Astrocyte (in vitro differentiated cells and primary cell): ENCODE results near the gene DOCK1. TPM values are rescaled to one million over a fixed set of nuclear protein-coding genes. Genes with fewer than 3 reads are reported as not detected.

Experiments used
- DNase-seq: peaks from one replicate; pipeline ENCODE4 v3.0.0-alpha.2; 2010; ENCODE audit warnings: low read depth
- FAIRE-seq: peaks from 2 replicates; lab custom pipeline; 2011; peaks lifted over from hg19 to GRCh38; lab: Jason Lieb, UNC
- H2AFZ ChIP-seq: 2 replicates; pipeline ENCODE4 v1.6.0; 2012; ENCODE audit warnings: low read depth, low read length, inconsistent platforms
- H3K27ac ChIP-seq: 2 replicates; pipeline ENCODE4 v1.5.1; 2011; ENCODE audit warnings: low read depth, low read length, inconsistent platforms
- H3K27me3 ChIP-seq: 2 replicates; pipeline ENCODE4 v1.6.0; 2011; ENCODE audit warnings: low read length, inconsistent platforms; ENCODE audit not compliant: insufficient read depth
- H3K36me3 ChIP-seq: 2 replicates; pipeline ENCODE4 v1.5.1; 2011; ENCODE audit warnings: low read length, inconsistent platforms; ENCODE audit not compliant: insufficient read depth
- H3K4me1 ChIP-seq: 2 replicates; pipeline ENCODE4 v1.5.1; 2011; ENCODE audit warnings: low read length, inconsistent platforms; ENCODE audit not compliant: insufficient read depth
- H3K4me2 ChIP-seq: 2 replicates; pipeline ENCODE4 v1.6.0; 2012; ENCODE audit warnings: low read length, inconsistent platforms
- H3K4me3 ChIP-seq: 2 replicates; pipeline ENCODE4 v1.5.1; 2011; ENCODE audit warnings: low read depth, mild to moderate bottlenecking, low read length, inconsistent platforms; ENCODE audit not compliant: insufficient read depth
- H3K79me2 ChIP-seq: 2 replicates; pipeline ENCODE4 v1.6.0; 2012; ENCODE audit warnings: mild to moderate bottlenecking, low read length, inconsistent platforms; ENCODE audit not compliant: insufficient read depth
- H3K9ac ChIP-seq: 2 replicates; pipeline ENCODE4 v1.6.0; 2012; ENCODE audit warnings: mild to moderate bottlenecking, low read length, inconsistent platforms
- H3K9me3 ChIP-seq: 2 replicates; pipeline ENCODE4 v1.5.1; 2012; ENCODE audit warnings: low read depth, mild to moderate bottlenecking, low read length, inconsistent platforms; ENCODE audit not compliant: insufficient read depth
- H4K20me1 ChIP-seq: 2 replicates; pipeline ENCODE4 v1.6.0; 2012; ENCODE audit warnings: low read length, inconsistent platforms; ENCODE audit not compliant: insufficient read depth
- H3K27ac Mint-ChIP-seq: one replicate; pipeline ENCODE4 v1.8.0; 2021; ENCODE audit warnings: mild to moderate bottlenecking, mixed read lengths; ENCODE audit not compliant: unreplicated experiment
- H3K27me3 Mint-ChIP-seq: one replicate; pipeline ENCODE4 v1.8.0; 2021; ENCODE audit warnings: low read depth, mixed read lengths; ENCODE audit not compliant: unreplicated experiment
- H3K36me3 Mint-ChIP-seq: one replicate; pipeline ENCODE4 v1.8.0; 2021; ENCODE audit warnings: low read depth, mixed read lengths; ENCODE audit not compliant: unreplicated experiment
- H3K4me1 Mint-ChIP-seq: one replicate; pipeline ENCODE4 v1.8.0; 2021; ENCODE audit warnings: low read depth, mixed read lengths; ENCODE audit not compliant: unreplicated experiment
- H3K4me3 Mint-ChIP-seq: one replicate; pipeline ENCODE4 v1.8.0; 2021; ENCODE audit warnings: mild to moderate bottlenecking, moderate library complexity, mixed read lengths; ENCODE audit not compliant: unreplicated experiment
- H3K9me3 Mint-ChIP-seq: one replicate; pipeline ENCODE4 v1.8.0; 2021; ENCODE audit warnings: mild to moderate bottlenecking, mixed read lengths; ENCODE audit not compliant: unreplicated experiment
- EZH2 ChIP-seq: IDR thresholded peaks from 2 replicates; pipeline ENCODE4 v1.6.1; 2012; ENCODE audit warnings: mild to moderate bottlenecking, low read length, inconsistent platforms; ENCODE audit not compliant: insufficient read depth
- total RNA-seq: library from RNA; stranded (reverse); gene quantifications from 2 replicates; pipeline ENCODE4 v1.2.1, GENCODE V29; 2021
- TF ChIP-seq, protein P1 (sequence below): IDR thresholded peaks from 2 replicates; pipeline ENCODE4 v1.5.1; 2011; ENCODE audit warnings: low read depth, mild to moderate bottlenecking, inconsistent platforms, low read length, moderate library complexity; ENCODE audit not compliant: insufficient read depth

Gene DOCK1
- total RNA-seq, 1 donor from 2014 or later: 42.5 TPM

DNA sequence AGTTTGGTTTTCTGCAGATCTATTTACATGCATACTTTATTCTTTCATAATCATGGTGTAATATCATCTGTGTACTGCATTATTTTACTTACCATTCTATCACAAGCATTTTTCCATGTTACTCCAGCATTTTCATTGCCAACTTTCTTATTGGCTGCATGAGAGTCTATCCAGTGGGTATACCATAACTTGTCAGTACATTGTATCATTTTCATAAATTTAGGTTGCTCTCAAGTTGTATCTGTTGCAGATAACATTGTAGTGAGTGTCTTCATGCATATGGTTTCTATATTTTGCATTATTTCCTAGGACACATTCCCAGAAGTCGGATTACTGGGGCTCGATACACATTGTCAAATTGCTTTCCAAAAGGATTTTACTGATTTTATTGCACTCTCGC is 378.3 kb downstream of the DOCK1 start:
- Histone ChIP-seq H3K9ac (no peak overlapping the region), H2AFZ (no peak overlapping the region), H3K79me2 (no peaks in the 10 kb centered on the region), H3K4me1 (peaks cover 1% of the 10 kb centered on the region), H4K20me1 (no peaks in the 10 kb centered on the region), H3K9me3 (peaks cover 2% of the 10 kb centered on the region), H3K4me3 (no peak overlapping the region), H3K27ac (no peak overlapping the region), H3K4me2 (no peak overlapping the region), H3K36me3 (no peaks in the 10 kb centered on the region), H3K27me3 (no peaks in the 10 kb centered on the region)
- no peak overlapping the region for H3K27ac Mint-ChIP-seq
- no peak for TF ChIP-seq EZH2
- TF ChIP-seq, protein P1, sequence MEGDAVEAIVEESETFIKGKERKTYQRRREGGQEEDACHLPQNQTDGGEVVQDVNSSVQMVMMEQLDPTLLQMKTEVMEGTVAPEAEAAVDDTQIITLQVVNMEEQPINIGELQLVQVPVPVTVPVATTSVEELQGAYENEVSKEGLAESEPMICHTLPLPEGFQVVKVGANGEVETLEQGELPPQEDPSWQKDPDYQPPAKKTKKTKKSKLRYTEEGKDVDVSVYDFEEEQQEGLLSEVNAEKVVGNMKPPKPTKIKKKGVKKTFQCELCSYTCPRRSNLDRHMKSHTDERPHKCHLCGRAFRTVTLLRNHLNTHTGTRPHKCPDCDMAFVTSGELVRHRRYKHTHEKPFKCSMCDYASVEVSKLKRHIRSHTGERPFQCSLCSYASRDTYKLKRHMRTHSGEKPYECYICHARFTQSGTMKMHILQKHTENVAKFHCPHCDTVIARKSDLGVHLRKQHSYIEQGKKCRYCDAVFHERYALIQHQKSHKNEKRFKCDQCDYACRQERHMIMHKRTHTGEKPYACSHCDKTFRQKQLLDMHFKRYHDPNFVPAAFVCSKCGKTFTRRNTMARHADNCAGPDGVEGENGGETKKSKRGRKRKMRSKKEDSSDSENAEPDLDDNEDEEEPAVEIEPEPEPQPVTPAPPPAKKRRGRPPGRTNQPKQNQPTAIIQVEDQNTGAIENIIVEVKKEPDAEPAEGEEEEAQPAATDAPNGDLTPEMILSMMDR: no peak
- no peak for FAIRE-seq
- peaks cover under 1% of the 10 kb centered on the region for H3K4me1 Mint-ChIP-seq
- H3K9me3 Mint-ChIP-seq: peaks cover 10% of the 10 kb centered on the region
- no peak for DNase-seq
- peaks cover 31% of the 10 kb centered on the region for H3K36me3 Mint-ChIP-seq
- H3K4me3 Mint-ChIP-seq: no peak overlapping the region
- H3K27me3 Mint-ChIP-seq: no peaks in the 10 kb centered on the region

DNA sequence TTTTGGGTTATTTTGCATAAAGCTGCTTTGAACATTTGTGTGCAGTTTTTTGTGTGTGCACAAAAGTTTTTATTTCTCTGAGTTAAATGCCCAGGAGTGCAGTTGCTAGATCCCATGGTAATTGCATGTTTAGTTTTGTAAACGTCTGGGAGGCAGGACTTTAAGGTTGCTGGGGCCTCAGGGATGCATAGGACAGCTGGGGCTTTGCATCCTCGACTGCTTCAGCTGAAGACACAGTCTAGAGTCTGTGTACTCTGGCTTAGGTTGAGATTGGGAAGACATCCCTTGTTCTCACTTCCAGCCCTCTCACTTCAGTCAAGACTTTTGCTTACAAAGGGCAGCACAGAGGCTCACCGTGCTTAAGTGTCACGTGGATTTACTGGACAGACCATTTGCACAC is 385.6 kb downstream of the DOCK1 start:
- no peak for FAIRE-seq
- peaks cover 27% of the 10 kb centered on the region for H3K36me3 Mint-ChIP-seq
- H3K4me1 Mint-ChIP-seq: peaks cover 2% of the 10 kb centered on the region

DNA sequence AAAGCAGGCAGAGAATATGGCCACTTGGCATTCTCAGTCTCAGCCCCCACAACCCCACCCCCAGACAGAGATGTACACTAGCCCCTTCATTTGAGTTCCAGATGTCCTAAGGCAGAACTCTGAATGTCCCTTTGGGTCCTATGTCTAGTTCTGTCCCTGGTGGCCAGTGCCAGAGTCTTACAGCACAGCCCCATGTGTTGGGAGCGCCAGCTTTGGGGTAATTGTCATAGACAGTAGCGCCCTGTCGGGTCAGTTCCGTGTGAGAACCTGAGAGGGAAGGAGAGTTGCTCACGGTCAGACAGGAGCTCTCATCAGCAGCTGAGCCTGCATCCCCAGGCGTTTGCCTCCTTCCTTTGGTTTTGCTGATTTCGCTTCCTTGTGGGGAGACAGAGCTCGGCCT is 386.1 kb downstream of the DOCK1 start:
- FAIRE-seq: no peak
- peaks cover 3% of the 10 kb centered on the region for H3K79me2 ChIP-seq
- TF ChIP-seq EZH2: no peak
- TF ChIP-seq, protein P1: no peak
- no peak overlapping the region for H3K9ac ChIP-seq
- Mint-ChIP-seq H3K4me1 (peaks cover 2% of the 10 kb centered on the region), H3K27me3 (no peaks in the 10 kb centered on the region), H3K9me3 (peaks cover 14% of the 10 kb centered on the region), H3K36me3 (peaks cover 24% of the 10 kb centered on the region), H3K27ac (no peak overlapping the region), H3K4me3 (no peak overlapping the region)
- no peak overlapping the region for H3K4me2 ChIP-seq
- H3K27ac ChIP-seq: no peak overlapping the region
- H3K36me3 ChIP-seq: no peaks in the 10 kb centered on the region
- H3K9me3 ChIP-seq: peaks cover 2% of the 10 kb centered on the region
- H3K27me3 ChIP-seq: no peaks in the 10 kb centered on the region
- H2AFZ ChIP-seq: no peak overlapping the region
- peaks cover 19% of the 10 kb centered on the region for H4K20me1 ChIP-seq
- no peak for DNase-seq
- H3K4me3 ChIP-seq: no peak overlapping the region
- H3K4me1 ChIP-seq: no peaks in the 10 kb centered on the region

More for the DNA sequence above, 385.6 kb downstream of the DOCK1 start:
- Histone ChIP-seq H2AFZ (no peak overlapping the region), H3K79me2 (peaks cover 3% of the 10 kb centered on the region), H3K36me3 (no peaks in the 10 kb centered on the region), H3K9me3 (peaks cover 2% of the 10 kb centered on the region), H3K4me3 (no peak overlapping the region), H4K20me1 (peaks cover 19% of the 10 kb centered on the region), H3K4me1 (no peaks in the 10 kb centered on the region), H3K4me2 (no peak overlapping the region), H3K9ac (no peak overlapping the region), H3K27me3 (no peaks in the 10 kb centered on the region), H3K27ac (no peak overlapping the region)
- H3K27ac Mint-ChIP-seq: no peak overlapping the region
- H3K9me3 Mint-ChIP-seq: peaks cover 14% of the 10 kb centered on the region
- no peak overlapping the region for H3K4me3 Mint-ChIP-seq
- TF ChIP-seq, protein P1: no peak
- no peak for TF ChIP-seq EZH2
- H3K27me3 Mint-ChIP-seq: no peaks in the 10 kb centered on the region
- DNase-seq: no peak
